ENCODE data around the gene SERINC3. TPM values are rescaled to one million over a fixed set of nuclear protein-coding genes. Genes with fewer than 3 reads are reported as not detected.

SERINC3 gene
- total RNA-seq, 1 experiment from 2014 or later: 41.3 TPM

DNA sequence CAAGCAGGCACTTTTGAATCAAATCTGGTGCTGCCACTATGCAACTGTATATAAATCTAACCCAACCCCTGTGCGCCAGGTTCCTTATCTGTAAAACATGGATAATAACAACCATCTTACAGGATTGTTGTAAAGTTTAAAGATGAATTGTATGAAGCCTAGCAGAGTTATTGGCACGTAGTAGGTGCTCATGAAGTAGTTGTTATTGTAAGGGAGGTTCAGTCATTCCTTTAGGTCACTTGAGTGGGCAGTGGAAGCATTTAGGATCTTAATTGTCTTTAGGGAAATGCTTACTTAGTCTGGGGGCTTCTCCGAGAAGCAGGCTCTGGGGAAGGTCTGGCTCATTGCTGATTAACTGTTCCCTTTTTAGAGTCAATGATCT, 30.7 kb upstream of the SERINC3 start (continued):
- TF ChIP-seq, protein P1, sequence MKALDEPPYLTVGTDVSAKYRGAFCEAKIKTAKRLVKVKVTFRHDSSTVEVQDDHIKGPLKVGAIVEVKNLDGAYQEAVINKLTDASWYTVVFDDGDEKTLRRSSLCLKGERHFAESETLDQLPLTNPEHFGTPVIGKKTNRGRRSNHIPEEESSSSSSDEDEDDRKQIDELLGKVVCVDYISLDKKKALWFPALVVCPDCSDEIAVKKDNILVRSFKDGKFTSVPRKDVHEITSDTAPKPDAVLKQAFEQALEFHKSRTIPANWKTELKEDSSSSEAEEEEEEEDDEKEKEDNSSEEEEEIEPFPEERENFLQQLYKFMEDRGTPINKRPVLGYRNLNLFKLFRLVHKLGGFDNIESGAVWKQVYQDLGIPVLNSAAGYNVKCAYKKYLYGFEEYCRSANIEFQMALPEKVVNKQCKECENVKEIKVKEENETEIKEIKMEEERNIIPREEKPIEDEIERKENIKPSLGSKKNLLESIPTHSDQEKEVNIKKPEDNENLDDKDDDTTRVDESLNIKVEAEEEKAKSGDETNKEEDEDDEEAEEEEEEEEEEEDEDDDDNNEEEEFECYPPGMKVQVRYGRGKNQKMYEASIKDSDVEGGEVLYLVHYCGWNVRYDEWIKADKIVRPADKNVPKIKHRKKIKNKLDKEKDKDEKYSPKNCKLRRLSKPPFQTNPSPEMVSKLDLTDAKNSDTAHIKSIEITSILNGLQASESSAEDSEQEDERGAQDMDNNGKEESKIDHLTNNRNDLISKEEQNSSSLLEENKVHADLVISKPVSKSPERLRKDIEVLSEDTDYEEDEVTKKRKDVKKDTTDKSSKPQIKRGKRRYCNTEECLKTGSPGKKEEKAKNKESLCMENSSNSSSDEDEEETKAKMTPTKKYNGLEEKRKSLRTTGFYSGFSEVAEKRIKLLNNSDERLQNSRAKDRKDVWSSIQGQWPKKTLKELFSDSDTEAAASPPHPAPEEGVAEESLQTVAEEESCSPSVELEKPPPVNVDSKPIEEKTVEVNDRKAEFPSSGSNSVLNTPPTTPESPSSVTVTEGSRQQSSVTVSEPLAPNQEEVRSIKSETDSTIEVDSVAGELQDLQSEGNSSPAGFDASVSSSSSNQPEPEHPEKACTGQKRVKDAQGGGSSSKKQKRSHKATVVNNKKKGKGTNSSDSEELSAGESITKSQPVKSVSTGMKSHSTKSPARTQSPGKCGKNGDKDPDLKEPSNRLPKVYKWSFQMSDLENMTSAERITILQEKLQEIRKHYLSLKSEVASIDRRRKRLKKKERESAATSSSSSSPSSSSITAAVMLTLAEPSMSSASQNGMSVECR (CRISPR knock-in tag; IDR thresholded peaks at IDR 0.05; ENCODE audit: borderline replicate concordance): no peak
- TF ChIP-seq JUN (CRISPR knock-in tag; IDR thresholded peaks at IDR 0.05) (no peak), HMGA2 (CRISPR knock-in tag; IDR thresholded peaks at IDR 0.05) (no peak), CREB1 (CRISPR knock-in tag; IDR thresholded peaks at IDR 0.05) (no peak), EMX1 (CRISPR knock-in tag; IDR thresholded peaks at IDR 0.05) (no peak), ATF1 (CRISPR knock-in tag; IDR thresholded peaks at IDR 0.05) (no peak)

DNA sequence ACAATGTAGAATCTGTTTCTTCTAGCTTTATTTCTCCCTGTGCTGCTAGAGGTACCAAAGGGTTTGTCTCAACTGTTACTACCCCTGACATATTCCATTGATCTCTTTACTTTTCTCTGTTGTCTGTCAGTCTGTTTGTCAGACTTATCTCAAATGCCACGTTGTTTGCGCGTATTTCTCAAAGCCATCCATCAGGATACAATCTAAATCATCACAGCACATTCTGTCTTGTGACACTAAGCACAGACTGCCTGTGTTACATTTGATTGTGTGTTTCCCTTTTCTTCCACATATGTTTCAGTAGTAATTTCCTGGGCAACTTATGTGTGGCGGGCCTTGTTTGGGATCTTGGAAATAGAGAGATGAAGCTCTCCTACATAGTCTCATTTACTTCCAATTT, 30.2 kb upstream of the SERINC3 start:
- no peaks in the 10 kb centered on the region for H3K36me3 Mint-ChIP-seq
- no peaks in the 10 kb centered on the region for H3K27me3 Mint-ChIP-seq (ENCODE audit: low read depth)
- ATAC-seq (no peak), DNase-seq (ENCODE audit: low spot score) (no peak)
- no peak overlapping the region; the same call in 1 of the 2 replicates for H3K27ac Mint-ChIP-seq
- ChIA-PET POLR2A (no interaction called here), CTCF (no interaction called here)
- H3K4me1 Mint-ChIP-seq: peaks cover 2% of the 10 kb centered on the region; the same call in 1 of the 2 replicates
- H3K4me3 Mint-ChIP-seq: no peak overlapping the region
- no peaks in the 10 kb centered on the region for H3K9me3 Mint-ChIP-seq
- TF ChIP-seq, protein P2, sequence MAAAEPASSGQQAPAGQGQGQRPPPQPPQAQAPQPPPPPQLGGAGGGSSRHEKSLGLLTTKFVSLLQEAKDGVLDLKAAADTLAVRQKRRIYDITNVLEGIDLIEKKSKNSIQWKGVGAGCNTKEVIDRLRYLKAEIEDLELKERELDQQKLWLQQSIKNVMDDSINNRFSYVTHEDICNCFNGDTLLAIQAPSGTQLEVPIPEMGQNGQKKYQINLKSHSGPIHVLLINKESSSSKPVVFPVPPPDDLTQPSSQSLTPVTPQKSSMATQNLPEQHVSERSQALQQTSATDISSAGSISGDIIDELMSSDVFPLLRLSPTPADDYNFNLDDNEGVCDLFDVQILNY (CRISPR knock-in tag; IDR thresholded peaks at IDR 0.05): no peak
- TF ChIP-seq TEAD4 (CRISPR knock-in tag; IDR thresholded peaks at IDR 0.05) (no peak), FOXK1 (CRISPR knock-in tag; IDR thresholded peaks at IDR 0.05) (no peak), SP1 (CRISPR knock-in tag; conservative IDR thresholded peaks at IDR 0.05) (no peak), TP53 (CRISPR knock-in tag; IDR thresholded peaks at IDR 0.05) (no peak), JAZF1 (CRISPR knock-in tag; IDR thresholded peaks at IDR 0.05) (no peak), NR3C1 (CRISPR knock-in tag; conservative IDR thresholded peaks at IDR 0.05; ENCODE audit: low read depth) (no peak)
- TF ChIP-seq, protein P3, sequence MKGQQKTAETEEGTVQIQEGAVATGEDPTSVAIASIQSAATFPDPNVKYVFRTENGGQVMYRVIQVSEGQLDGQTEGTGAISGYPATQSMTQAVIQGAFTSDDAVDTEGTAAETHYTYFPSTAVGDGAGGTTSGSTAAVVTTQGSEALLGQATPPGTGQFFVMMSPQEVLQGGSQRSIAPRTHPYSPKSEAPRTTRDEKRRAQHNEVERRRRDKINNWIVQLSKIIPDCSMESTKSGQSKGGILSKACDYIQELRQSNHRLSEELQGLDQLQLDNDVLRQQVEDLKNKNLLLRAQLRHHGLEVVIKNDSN (CRISPR knock-in tag; IDR thresholded peaks at IDR 0.05): no peak
- TF ChIP-seq, protein P4, sequence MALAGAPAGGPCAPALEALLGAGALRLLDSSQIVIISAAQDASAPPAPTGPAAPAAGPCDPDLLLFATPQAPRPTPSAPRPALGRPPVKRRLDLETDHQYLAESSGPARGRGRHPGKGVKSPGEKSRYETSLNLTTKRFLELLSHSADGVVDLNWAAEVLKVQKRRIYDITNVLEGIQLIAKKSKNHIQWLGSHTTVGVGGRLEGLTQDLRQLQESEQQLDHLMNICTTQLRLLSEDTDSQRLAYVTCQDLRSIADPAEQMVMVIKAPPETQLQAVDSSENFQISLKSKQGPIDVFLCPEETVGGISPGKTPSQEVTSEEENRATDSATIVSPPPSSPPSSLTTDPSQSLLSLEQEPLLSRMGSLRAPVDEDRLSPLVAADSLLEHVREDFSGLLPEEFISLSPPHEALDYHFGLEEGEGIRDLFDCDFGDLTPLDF (CRISPR knock-in tag; IDR thresholded peaks at IDR 0.05): no peak
- TF ChIP-seq, protein P5, sequence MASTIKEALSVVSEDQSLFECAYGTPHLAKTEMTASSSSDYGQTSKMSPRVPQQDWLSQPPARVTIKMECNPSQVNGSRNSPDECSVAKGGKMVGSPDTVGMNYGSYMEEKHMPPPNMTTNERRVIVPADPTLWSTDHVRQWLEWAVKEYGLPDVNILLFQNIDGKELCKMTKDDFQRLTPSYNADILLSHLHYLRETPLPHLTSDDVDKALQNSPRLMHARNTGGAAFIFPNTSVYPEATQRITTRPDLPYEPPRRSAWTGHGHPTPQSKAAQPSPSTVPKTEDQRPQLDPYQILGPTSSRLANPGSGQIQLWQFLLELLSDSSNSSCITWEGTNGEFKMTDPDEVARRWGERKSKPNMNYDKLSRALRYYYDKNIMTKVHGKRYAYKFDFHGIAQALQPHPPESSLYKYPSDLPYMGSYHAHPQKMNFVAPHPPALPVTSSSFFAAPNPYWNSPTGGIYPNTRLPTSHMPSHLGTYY (CRISPR knock-in tag; IDR thresholded peaks at IDR 0.05): no peak

DNA sequence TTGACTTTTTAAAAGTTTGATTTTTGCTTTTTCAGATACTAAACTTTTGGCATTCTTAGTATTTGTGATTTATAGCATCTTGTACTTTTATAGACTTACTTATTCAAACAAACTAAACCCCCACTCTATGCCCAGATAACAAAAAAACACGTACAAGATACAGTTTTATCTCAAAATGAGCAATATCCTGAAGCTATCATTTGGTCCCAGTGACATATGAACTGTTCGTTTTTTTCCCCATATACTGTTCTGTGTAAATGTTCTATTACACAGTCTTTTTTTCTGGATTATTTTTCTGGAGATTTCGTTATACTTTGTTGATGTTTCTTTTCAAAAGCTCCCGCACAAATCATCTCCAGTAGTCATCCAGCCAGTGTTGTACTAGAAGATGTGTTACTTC, 27.3 kb upstream of the SERINC3 start:
- ATAC-seq (no peak), DNase-seq (ENCODE audit: low spot score) (no peak)
- Mint-ChIP-seq H3K9me3 (no peaks in the 10 kb centered on the region), H3K4me1 (peaks cover 2% of the 10 kb centered on the region; the same call in 1 of the 2 replicates), H3K27ac (no peak overlapping the region; the same call in 1 of the 2 replicates), H3K27me3 (ENCODE audit: low read depth) (no peaks in the 10 kb centered on the region), H3K4me3 (no peak overlapping the region), H3K36me3 (no peaks in the 10 kb centered on the region)
- CTCF ChIA-PET: interaction anchor here (1.2 kb wide), 1 partner anchor 27 kb away, joined by 5 read pairs; no protein-coding TSS in a partner anchor
- TF ChIP-seq, protein P6, sequence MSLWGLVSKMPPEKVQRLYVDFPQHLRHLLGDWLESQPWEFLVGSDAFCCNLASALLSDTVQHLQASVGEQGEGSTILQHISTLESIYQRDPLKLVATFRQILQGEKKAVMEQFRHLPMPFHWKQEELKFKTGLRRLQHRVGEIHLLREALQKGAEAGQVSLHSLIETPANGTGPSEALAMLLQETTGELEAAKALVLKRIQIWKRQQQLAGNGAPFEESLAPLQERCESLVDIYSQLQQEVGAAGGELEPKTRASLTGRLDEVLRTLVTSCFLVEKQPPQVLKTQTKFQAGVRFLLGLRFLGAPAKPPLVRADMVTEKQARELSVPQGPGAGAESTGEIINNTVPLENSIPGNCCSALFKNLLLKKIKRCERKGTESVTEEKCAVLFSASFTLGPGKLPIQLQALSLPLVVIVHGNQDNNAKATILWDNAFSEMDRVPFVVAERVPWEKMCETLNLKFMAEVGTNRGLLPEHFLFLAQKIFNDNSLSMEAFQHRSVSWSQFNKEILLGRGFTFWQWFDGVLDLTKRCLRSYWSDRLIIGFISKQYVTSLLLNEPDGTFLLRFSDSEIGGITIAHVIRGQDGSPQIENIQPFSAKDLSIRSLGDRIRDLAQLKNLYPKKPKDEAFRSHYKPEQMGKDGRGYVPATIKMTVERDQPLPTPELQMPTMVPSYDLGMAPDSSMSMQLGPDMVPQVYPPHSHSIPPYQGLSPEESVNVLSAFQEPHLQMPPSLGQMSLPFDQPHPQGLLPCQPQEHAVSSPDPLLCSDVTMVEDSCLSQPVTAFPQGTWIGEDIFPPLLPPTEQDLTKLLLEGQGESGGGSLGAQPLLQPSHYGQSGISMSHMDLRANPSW (CRISPR knock-in tag; conservative IDR thresholded peaks at IDR 0.05; ENCODE audit: low read depth): no peak
- TF ChIP-seq ZNF416 (CRISPR knock-in tag; IDR thresholded peaks at IDR 0.05) (no peak), PRRX2 (CRISPR knock-in tag; IDR thresholded peaks at IDR 0.05) (no peak)
- TF ChIP-seq, protein P7, sequence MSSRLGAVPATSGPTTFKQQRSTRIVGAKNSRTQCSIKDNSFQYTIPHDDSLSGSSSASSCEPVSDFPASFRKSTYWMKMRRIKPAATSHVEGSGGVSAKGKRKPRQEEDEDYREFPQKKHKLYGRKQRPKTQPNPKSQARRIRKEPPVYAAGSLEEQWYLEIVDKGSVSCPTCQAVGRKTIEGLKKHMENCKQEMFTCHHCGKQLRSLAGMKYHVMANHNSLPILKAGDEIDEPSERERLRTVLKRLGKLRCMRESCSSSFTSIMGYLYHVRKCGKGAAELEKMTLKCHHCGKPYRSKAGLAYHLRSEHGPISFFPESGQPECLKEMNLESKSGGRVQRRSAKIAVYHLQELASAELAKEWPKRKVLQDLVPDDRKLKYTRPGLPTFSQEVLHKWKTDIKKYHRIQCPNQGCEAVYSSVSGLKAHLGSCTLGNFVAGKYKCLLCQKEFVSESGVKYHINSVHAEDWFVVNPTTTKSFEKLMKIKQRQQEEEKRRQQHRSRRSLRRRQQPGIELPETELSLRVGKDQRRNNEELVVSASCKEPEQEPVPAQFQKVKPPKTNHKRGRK (CRISPR knock-in tag; IDR thresholded peaks at IDR 0.05; ENCODE audit: borderline replicate concordance): no peak
- POLR2A ChIA-PET: no interaction called here

Data from WTC11 (cell line).